SK-N-MC (cell line): ENCODE measurements around the gene PGM2.
"Not testable (repeated sequence)": the region's sequence is repeated elsewhere in the genome, so short reads cannot be mapped to it uniquely, and the experiment has no call there.

Experiments
- DNase-seq: peaks from one replicate; pipeline ENCODE4 v3.0.0-alpha.2; 2011; ENCODE audit warnings: low read depth, low spot score
- H3K27ac ChIP-seq: fragments of 200-600 bp; sonication (generic); 2 replicates; pipeline ENCODE4 v1.5.1; 2016; ENCODE audit warnings: mixed run types
- H3K36me3 ChIP-seq: fragments of 200-600 bp; sonication (generic); 2 replicates; pipeline ENCODE4 v1.6.1; 2017; ENCODE audit warnings: antibody characterized with exemption, low read length, mixed read lengths; ENCODE audit not compliant: insufficient read depth
- H3K4me3 ChIP-seq: fragments of 200-600 bp; sonication (generic); 2 replicates; pipeline ENCODE4 v1.5.1; 2016
- H3K9ac ChIP-seq: fragments of 200-600 bp; sonication (generic); 2 replicates; pipeline ENCODE4 v1.8.0; 2017; ENCODE audit warnings: mixed run types, mixed read lengths; ENCODE audit not compliant: insufficient read length
- H3K9me3 ChIP-seq: fragments of 200-600 bp; sonication (generic); 2 replicates; pipeline ENCODE4 v1.6.1; 2017; ENCODE audit warnings: low read depth, mild to moderate bottlenecking, antibody characterized with exemption, low read length, moderate library complexity, mixed read lengths
- EZH2 ChIP-seq: fragments of 200-600 bp; sonication (generic); IDR thresholded peaks from one replicate; pipeline ENCODE4 v1.6.1; 2017; ENCODE audit warnings: antibody characterized with exemption
- FOXP2 ChIP-seq: optimal IDR thresholded peaks from 2 replicates; pipeline ENCODE3; 2011; ENCODE audit warnings: mild to moderate bottlenecking, moderate library complexity; ENCODE audit not compliant: insufficient read depth; ENCODE audit errors: extremely low read length, control extremely low read depth
- POLR2AphosphoS5 ChIP-seq: IDR thresholded peaks from 2 replicates; pipeline ENCODE4 v1.6.1; 2012; ENCODE audit warnings: mild to moderate bottlenecking, low read depth, low read length, borderline replicate concordance

Gene PGM2

GRCh38 chr4:37805091-37805490 lies 21.4 kb upstream of the PGM2 start:
- H3K4me3 ChIP-seq: no peak overlapping the region
- TF ChIP-seq POLR2AphosphoS5 (no peak), FOXP2 (no peak), EZH2 (no peak)
- no peak overlapping the region for H3K27ac ChIP-seq
- no peaks in the 10 kb centered on the region for H3K9me3 ChIP-seq
- no peaks in the 10 kb centered on the region for H3K36me3 ChIP-seq
- no peak for DNase-seq
- no peak overlapping the region for H3K9ac ChIP-seq

- TF ChIP-seq EZH2 (no peak), FOXP2 (no peak), POLR2AphosphoS5 (no peak)
- DNase-seq: no peak
- Histone ChIP-seq H3K9me3 (no peaks in the 10 kb centered on the region), H3K9ac (no peak overlapping the region), H3K4me3 (no peak overlapping the region), H3K36me3 (no peaks in the 10 kb centered on the region), H3K27ac (no peak overlapping the region)
Observed at GRCh38 chr4:37812713-37813112, 13.8 kb upstream of the PGM2 start.

GRCh38 chr4:37815591-37815990 lies 10.9 kb upstream of the PGM2 start:
- no peak for DNase-seq
- TF ChIP-seq POLR2AphosphoS5 (no peak), EZH2 (no peak), FOXP2 (no peak)
- H3K27ac ChIP-seq: no peak overlapping the region
- H3K4me3 ChIP-seq: no peak overlapping the region
- no peak overlapping the region for H3K9ac ChIP-seq
- H3K9me3 ChIP-seq: no peaks in the 10 kb centered on the region
- H3K36me3 ChIP-seq: no peaks in the 10 kb centered on the region

- Histone ChIP-seq H3K27ac (no peak overlapping the region), H3K9ac (no peak overlapping the region), H3K36me3 (no peaks in the 10 kb centered on the region), H3K4me3 (no peak overlapping the region), H3K9me3 (no peaks in the 10 kb centered on the region)
- TF ChIP-seq POLR2AphosphoS5: no peak
- no peak for TF ChIP-seq FOXP2
- no peak for TF ChIP-seq EZH2
- no peak for DNase-seq
Observed at GRCh38 chr4:37816006-37816405, 10.5 kb upstream of the PGM2 start.

- Histone ChIP-seq H3K27ac (no peak overlapping the region), H3K4me3 (no peak overlapping the region), H3K9ac (no peak overlapping the region), H3K9me3 (no peaks in the 10 kb centered on the region), H3K36me3 (no peaks in the 10 kb centered on the region)
- no peak for DNase-seq
- no peak for TF ChIP-seq FOXP2
- no peak for TF ChIP-seq POLR2AphosphoS5
- TF ChIP-seq EZH2: no peak
Observed at GRCh38 chr4:37816719-37817118, 9.8 kb upstream of the PGM2 start.

- H3K9ac ChIP-seq: no peak overlapping the region
- no peak for TF ChIP-seq EZH2
- TF ChIP-seq POLR2AphosphoS5: no peak
- no peak for TF ChIP-seq FOXP2
- H3K27ac ChIP-seq: no peak overlapping the region
- DNase-seq: no peak
- no peaks in the 10 kb centered on the region for H3K36me3 ChIP-seq
- H3K9me3 ChIP-seq: no peaks in the 10 kb centered on the region
- no peak overlapping the region for H3K4me3 ChIP-seq
Observed at GRCh38 chr4:37818752-37819151, 7.7 kb upstream of the PGM2 start.

- H3K27ac ChIP-seq, H3K9me3 ChIP-seq, H3K36me3 ChIP-seq, H3K4me3 ChIP-seq, H3K9ac ChIP-seq, DNase-seq: not testable (repeated sequence)
Observed at GRCh38 chr4:37820458-37820857, 6.0 kb upstream of the PGM2 start.

- no peak for TF ChIP-seq FOXP2
- no peak for TF ChIP-seq EZH2
- no peak for TF ChIP-seq POLR2AphosphoS5
- Histone ChIP-seq H3K27ac (no peak overlapping the region), H3K9ac (no peak overlapping the region), H3K36me3 (no peaks in the 10 kb centered on the region), H3K9me3 (no peaks in the 10 kb centered on the region), H3K4me3 (no peak overlapping the region)
- no peak for DNase-seq
Observed at GRCh38 chr4:37821953-37822605, 4.4 kb upstream of the PGM2 start.

- peak overlapping the region; percentile 85 for H3K4me3 ChIP-seq
- H3K27ac ChIP-seq, DNase-seq, H3K36me3 ChIP-seq, H3K9ac ChIP-seq, H3K9me3 ChIP-seq: not testable (repeated sequence)
Observed at GRCh38 chr4:37825501-37825900, 985 bp upstream of the PGM2 start.
